ENCODE data around the gene GP1BA.

Gene GP1BA

GRCh38 chr17:4968486-4969046 lies 36.5 kb downstream of the GP1BA start:
- peak; percentile 69 for DNase-seq

GRCh38 chr17:4969047-4969550 lies 37.0 kb downstream of the GP1BA start:
- Histone ChIP-seq H3K56ac (ENCODE audit: low read length) (peak overlapping the region; percentile 99), H3K4me3 (ENCODE audit: low read length) (peak overlapping the region; percentile 83), H2BK15ac (replicated peaks; ENCODE audit: low read depth) (no peak overlapping the region), H3K4me1 (ENCODE audit: control insufficient read depth, low read depth, low read length) (peaks cover 4% of the 10 kb centered on the region), H3K79me1 (ENCODE audit: low read length) (peaks cover 10% of the 10 kb centered on the region), H3K79me2 (ENCODE audit: control insufficient read depth, insufficient read depth, low read length) (peaks cover 6% of the 10 kb centered on the region), H4K5ac (ENCODE audit: low read length) (no peak overlapping the region), H3K4ac (ENCODE audit: low read depth, low read length) (peak overlapping the region; percentile 75), H2AK5ac (ENCODE audit: low read length) (peak overlapping the region; percentile 90), H3K4me2 (ENCODE audit: low read length) (peak overlapping the region; percentile 91), H3K23ac (ENCODE audit: low read length) (no peak overlapping the region), H3K18ac (ENCODE audit: low read length) (peak overlapping the region; percentile 82), H2BK120ac (ENCODE audit: low read depth, low read length) (no peak overlapping the region), H3K36me3 (ENCODE audit: control insufficient read depth, insufficient read depth, low read length) (no peaks in the 10 kb centered on the region), H2BK5ac (ENCODE audit: low read length) (no peak overlapping the region), H3K27me3 (ENCODE audit: insufficient read depth, low read length, poor library complexity) (no peaks in the 10 kb centered on the region), H4K8ac (ENCODE audit: low read depth, low read length) (no peak overlapping the region), H3K27ac (ENCODE audit: low read depth, low read length) (peak overlapping the region; percentile 58), H3K9ac (ENCODE audit: low read length) (peak overlapping the region; percentile 76)
- peak; percentile 90 for DNase-seq
- no CpG with 5 or more reads among the region's 15 CpGs for WGBS (ENCODE audit: extremely low coverage, insufficient coverage, low lambda C conversion rate)

More at GRCh38 chr17:4968486-4969046, 36.5 kb downstream of the GP1BA start:
- Histone ChIP-seq H4K8ac (ENCODE audit: low read depth, low read length) (no peak overlapping the region), H2BK5ac (ENCODE audit: low read length) (peak overlapping the region; percentile 96), H3K23ac (ENCODE audit: low read length) (peak overlapping the region; percentile 34), H3K27ac (ENCODE audit: low read depth, low read length) (peak overlapping the region; percentile 58), H3K4me2 (ENCODE audit: low read length) (peak overlapping the region; percentile 91), H4K5ac (ENCODE audit: low read length) (no peak overlapping the region), H3K79me2 (ENCODE audit: control insufficient read depth, insufficient read depth, low read length) (peaks cover 6% of the 10 kb centered on the region), H2AK5ac (ENCODE audit: low read length) (peak overlapping the region; percentile 90), H3K4me1 (ENCODE audit: control insufficient read depth, low read depth, low read length) (peaks cover 4% of the 10 kb centered on the region), H2BK120ac (ENCODE audit: low read depth, low read length) (peak overlapping the region; percentile 15), H3K56ac (ENCODE audit: low read length) (peak overlapping the region; percentile 99), H3K9ac (ENCODE audit: low read length) (peak overlapping the region; percentile 76), H2BK15ac (replicated peaks; ENCODE audit: low read depth) (no peak overlapping the region), H3K18ac (ENCODE audit: low read length) (peak overlapping the region; percentile 82), H3K4ac (ENCODE audit: low read depth, low read length) (peak overlapping the region; percentile 75), H3K4me3 (ENCODE audit: low read length) (peak overlapping the region; percentile 83), H3K36me3 (ENCODE audit: control insufficient read depth, insufficient read depth, low read length) (no peaks in the 10 kb centered on the region), H3K79me1 (ENCODE audit: low read length) (peaks cover 10% of the 10 kb centered on the region), H3K27me3 (ENCODE audit: insufficient read depth, low read length, poor library complexity) (no peaks in the 10 kb centered on the region)
- WGBS (ENCODE audit: extremely low coverage, insufficient coverage, low lambda C conversion rate), result no CpG with 5 or more reads among the region's 23 CpGs

DNA sequence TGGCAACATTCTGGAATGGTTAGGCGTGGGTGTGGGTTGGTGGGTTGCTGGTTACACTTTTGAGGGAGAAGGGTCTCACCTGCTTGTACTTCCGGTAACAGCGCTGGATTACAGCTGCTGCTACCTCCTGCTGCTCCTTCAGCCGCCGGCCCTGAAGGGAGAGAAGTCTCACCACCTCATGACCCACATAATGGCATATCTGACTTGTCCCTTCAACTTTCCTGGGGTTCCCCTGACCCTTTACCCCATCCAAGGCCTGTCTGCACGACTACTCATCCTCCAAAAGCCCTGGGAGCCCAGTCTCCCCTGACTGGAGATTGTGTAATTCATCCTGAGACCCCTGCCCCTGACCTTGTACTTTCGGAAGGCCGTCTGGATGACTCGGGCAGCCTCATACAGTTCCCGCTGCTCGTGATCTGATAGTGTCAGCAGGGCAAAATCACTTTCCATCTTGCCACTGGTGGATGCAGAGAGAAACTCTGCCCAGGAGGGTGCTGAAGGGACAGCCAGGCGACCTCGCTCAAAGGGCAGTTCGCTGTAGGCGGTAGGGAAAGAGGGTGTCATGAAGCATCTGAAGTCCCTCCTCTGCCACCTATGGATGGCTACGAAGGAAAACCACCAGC lies 37.6 kb downstream of the GP1BA start:
- H2BK15ac ChIP-seq (replicated peaks; ENCODE audit: low read depth), result no peak overlapping the region
- peak overlapping the region; percentile 18 for H3K4me2 ChIP-seq (ENCODE audit: low read length)
- H3K79me2 ChIP-seq (ENCODE audit: control insufficient read depth, insufficient read depth, low read length), result peaks cover 6% of the 10 kb centered on the region
- H3K9ac ChIP-seq (ENCODE audit: low read length), result peak overlapping the region; percentile 76
- H3K4me1 ChIP-seq (ENCODE audit: control insufficient read depth, low read depth, low read length), result peaks cover 4% of the 10 kb centered on the region
- peak overlapping the region; percentile 99 for H3K56ac ChIP-seq (ENCODE audit: low read length)
- no peak overlapping the region for H4K5ac ChIP-seq (ENCODE audit: low read length)
- peak; percentile 56 for DNase-seq
- no peak overlapping the region for H4K8ac ChIP-seq (ENCODE audit: low read depth, low read length)
- H2BK120ac ChIP-seq (ENCODE audit: low read depth, low read length), result no peak overlapping the region
- H3K36me3 ChIP-seq (ENCODE audit: control insufficient read depth, insufficient read depth, low read length), result no peaks in the 10 kb centered on the region
- no peak overlapping the region for H3K18ac ChIP-seq (ENCODE audit: low read length)
- no peak overlapping the region for H3K27ac ChIP-seq (ENCODE audit: low read depth, low read length)
- H3K27me3 ChIP-seq (ENCODE audit: insufficient read depth, low read length, poor library complexity), result no peaks in the 10 kb centered on the region
- H3K4ac ChIP-seq (ENCODE audit: low read depth, low read length), result no peak overlapping the region
- peaks cover 10% of the 10 kb centered on the region for H3K79me1 ChIP-seq (ENCODE audit: low read length)
- H2AK5ac ChIP-seq (ENCODE audit: low read length), result peak overlapping the region; percentile 0
- H3K4me3 ChIP-seq (ENCODE audit: low read length), result no peak overlapping the region
- peak overlapping the region; percentile 48 for H3K23ac ChIP-seq (ENCODE audit: low read length)
- no peak overlapping the region for H2BK5ac ChIP-seq (ENCODE audit: low read length)
- no CpG with 5 or more reads among the region's 16 CpGs for WGBS (ENCODE audit: extremely low coverage, insufficient coverage, low lambda C conversion rate)

GRCh38 chr17:4970273-4970672 lies 38.2 kb downstream of the GP1BA start:
- no peak overlapping the region for H4K8ac ChIP-seq (ENCODE audit: low read depth, low read length)
- no peak overlapping the region for H2BK5ac ChIP-seq (ENCODE audit: low read length)
- no peaks in the 10 kb centered on the region for H3K27me3 ChIP-seq (ENCODE audit: insufficient read depth, low read length, poor library complexity)
- H3K18ac ChIP-seq (ENCODE audit: low read length), result no peak overlapping the region
- no peak for DNase-seq
- no peak overlapping the region for H3K4me2 ChIP-seq (ENCODE audit: low read length)
- no peak overlapping the region for H2BK120ac ChIP-seq (ENCODE audit: low read depth, low read length)
- no peak overlapping the region for H2AK5ac ChIP-seq (ENCODE audit: low read length)
- H2BK15ac ChIP-seq (replicated peaks; ENCODE audit: low read depth), result no peak overlapping the region
- peaks cover 4% of the 10 kb centered on the region for H3K4me1 ChIP-seq (ENCODE audit: control insufficient read depth, low read depth, low read length)
- H3K27ac ChIP-seq (ENCODE audit: low read depth, low read length), result no peak overlapping the region
- no peak overlapping the region for H4K5ac ChIP-seq (ENCODE audit: low read length)
- no peaks in the 10 kb centered on the region for H3K36me3 ChIP-seq (ENCODE audit: control insufficient read depth, insufficient read depth, low read length)
- no peak overlapping the region for H3K56ac ChIP-seq (ENCODE audit: low read length)
- no peak overlapping the region for H3K4me3 ChIP-seq (ENCODE audit: low read length)
- no peak overlapping the region for H3K23ac ChIP-seq (ENCODE audit: low read length)
- peaks cover 8% of the 10 kb centered on the region for H3K79me1 ChIP-seq (ENCODE audit: low read length)
- WGBS (ENCODE audit: extremely low coverage, insufficient coverage, low lambda C conversion rate), result no CpG with 5 or more reads among the region's 8 CpGs
- peaks cover 6% of the 10 kb centered on the region for H3K79me2 ChIP-seq (ENCODE audit: control insufficient read depth, insufficient read depth, low read length)
- no peak overlapping the region for H3K9ac ChIP-seq (ENCODE audit: low read length)
- no peak overlapping the region for H3K4ac ChIP-seq (ENCODE audit: low read depth, low read length)

- Histone ChIP-seq H3K4ac (ENCODE audit: low read depth, low read length) (no peak overlapping the region), H2BK15ac (replicated peaks; ENCODE audit: low read depth) (no peak overlapping the region), H3K4me3 (ENCODE audit: low read length) (no peak overlapping the region), H3K18ac (ENCODE audit: low read length) (no peak overlapping the region), H2AK5ac (ENCODE audit: low read length) (no peak overlapping the region), H3K56ac (ENCODE audit: low read length) (no peak overlapping the region), H3K27me3 (ENCODE audit: insufficient read depth, low read length, poor library complexity) (no peaks in the 10 kb centered on the region), H4K5ac (ENCODE audit: low read length) (no peak overlapping the region), H3K4me2 (ENCODE audit: low read length) (no peak overlapping the region), H3K4me1 (ENCODE audit: control insufficient read depth, low read depth, low read length) (peaks cover 2% of the 10 kb centered on the region), H4K8ac (ENCODE audit: low read depth, low read length) (no peak overlapping the region), H3K79me2 (ENCODE audit: control insufficient read depth, insufficient read depth, low read length) (peaks cover 3% of the 10 kb centered on the region), H2BK120ac (ENCODE audit: low read depth, low read length) (no peak overlapping the region), H3K23ac (ENCODE audit: low read length) (no peak overlapping the region), H3K9ac (ENCODE audit: low read length) (no peak overlapping the region), H3K27ac (ENCODE audit: low read depth, low read length) (no peak overlapping the region), H3K79me1 (ENCODE audit: low read length) (peaks cover 6% of the 10 kb centered on the region), H2BK5ac (ENCODE audit: low read length) (no peak overlapping the region), H3K36me3 (ENCODE audit: control insufficient read depth, insufficient read depth, low read length) (no peaks in the 10 kb centered on the region)
- WGBS (ENCODE audit: extremely low coverage, insufficient coverage, low lambda C conversion rate), result no CpG with 5 or more reads among the region's 6 CpGs
- DNase-seq, result no peak
Measured at GRCh38 chr17:4971826-4972225, 39.7 kb downstream of the GP1BA start.
